ENCODE measurements around the gene GNAO1.

Gene GNAO1

DNA sequence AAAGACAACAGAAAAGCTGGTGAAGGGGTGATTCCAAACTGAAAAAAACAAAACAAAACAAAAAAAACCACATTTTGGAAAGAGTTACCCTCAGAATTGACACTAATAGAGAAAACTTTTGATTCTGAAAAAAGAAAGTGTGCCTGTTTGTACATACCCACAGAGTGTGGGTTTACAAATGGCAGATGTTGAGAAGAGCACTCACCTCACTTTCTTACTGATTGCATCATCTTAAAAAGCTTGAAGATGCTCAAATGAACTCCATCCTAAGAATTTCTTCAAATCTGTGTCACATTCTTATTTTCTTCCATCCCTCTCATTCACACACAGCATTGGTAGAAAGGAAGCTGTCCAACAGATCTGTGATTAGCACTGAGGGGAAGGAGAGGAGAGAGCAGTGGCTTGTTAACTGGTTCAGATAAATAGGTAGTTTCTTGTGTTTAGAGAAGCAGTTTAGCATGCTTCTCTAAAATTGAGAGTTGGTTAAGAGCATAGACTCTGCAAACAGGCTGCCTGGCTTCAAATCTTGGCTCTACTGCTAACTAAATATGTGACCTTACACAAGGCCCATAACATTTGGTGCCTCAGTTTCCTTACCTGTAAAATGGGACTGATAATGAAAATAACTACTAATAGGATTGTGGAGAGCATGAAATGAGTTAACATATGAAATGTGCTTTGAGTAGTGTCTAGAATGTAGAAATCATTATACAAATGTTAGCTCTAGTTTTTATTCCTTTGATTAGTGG is 6.9 kb downstream of the GNAO1 start:
- DNase-seq, result no peak

DNA sequence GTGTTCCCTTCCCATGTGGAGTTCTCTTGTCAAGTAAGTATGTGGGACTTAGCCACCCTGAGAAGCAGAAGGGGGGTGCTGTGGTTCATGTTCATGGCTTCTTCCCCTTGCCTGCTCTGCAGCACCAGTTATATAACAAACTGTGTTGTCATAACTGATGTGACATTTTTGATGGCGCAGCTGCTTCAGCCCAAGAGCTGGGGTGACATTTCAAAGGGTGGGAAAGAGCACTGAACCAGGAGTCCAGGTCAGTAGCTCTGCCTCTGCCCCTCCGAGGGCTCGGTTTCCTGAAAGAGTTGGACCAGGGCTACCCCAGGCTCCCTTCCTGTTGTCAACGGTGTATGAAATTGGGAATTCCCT is 7.4 kb downstream of the GNAO1 start:
- no peak for DNase-seq

- DNase-seq, result no peak
Measured at GRCh38 chr16:56199164-56199563, 7.9 kb downstream of the GNAO1 start.

DNA sequence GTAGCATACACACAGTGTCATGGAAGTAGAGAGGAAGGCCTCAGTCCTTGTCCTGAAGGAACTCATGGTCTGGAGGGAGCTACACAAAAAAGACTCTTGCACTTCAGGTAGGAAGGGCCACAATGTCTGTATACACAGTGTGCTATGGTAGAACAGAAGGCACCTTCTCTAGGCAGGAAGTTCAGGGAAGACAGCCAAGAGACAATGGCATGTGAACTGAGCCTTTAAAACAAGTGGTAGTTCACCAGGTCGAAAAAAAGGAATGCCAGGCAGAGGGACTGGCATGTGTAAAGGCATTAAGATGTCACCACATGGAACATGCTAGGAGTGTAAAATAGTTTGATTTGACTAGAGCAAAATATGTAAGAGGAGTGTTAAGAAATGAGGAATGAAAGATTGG is 9.7 kb downstream of the GNAO1 start:
- no peak for DNase-seq

DNA sequence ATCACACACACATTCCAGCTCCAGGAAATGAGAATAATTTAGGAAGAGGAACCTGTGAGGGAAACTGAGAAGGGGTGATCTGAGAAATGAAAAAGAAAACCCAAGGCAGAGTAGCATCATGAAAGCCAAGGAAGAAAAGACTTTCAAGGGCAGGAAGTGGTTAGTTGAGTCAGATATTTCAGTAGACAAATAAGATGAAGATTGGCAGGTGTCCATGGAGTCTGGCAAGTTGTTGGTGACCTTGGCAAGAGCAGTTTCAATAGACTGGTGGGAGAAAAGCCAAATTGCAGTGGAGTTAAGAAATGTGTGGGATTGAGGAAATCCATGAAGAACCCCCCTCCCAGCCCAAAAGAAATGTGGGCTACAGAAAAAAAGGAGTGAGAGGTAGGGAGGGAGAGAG is 10.7 kb downstream of the GNAO1 start:
- no peak for DNase-seq

DNA sequence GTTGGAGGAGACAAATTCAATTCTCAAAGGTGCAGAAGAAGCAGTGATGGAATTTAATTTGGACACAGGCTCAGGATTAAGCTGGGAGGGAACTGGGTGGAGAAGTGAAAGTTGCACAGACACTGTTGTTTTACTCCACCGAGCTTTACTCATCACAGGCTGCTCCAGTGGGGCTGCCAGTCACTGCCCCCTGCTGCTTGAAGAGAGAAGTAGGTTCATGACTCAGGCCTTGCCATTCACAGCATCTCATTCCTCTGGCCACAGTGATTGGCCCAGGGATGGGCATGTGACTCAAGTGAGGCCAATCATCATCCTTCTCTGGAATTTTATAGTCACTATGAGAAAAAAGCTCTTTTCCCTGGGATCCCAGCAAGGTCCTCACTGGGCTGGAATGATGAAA is 11.8 kb downstream of the GNAO1 start:
- no peak for DNase-seq

- no peak for DNase-seq
Measured at GRCh38 chr16:56204816-56205215, 13.5 kb downstream of the GNAO1 start.

DNA sequence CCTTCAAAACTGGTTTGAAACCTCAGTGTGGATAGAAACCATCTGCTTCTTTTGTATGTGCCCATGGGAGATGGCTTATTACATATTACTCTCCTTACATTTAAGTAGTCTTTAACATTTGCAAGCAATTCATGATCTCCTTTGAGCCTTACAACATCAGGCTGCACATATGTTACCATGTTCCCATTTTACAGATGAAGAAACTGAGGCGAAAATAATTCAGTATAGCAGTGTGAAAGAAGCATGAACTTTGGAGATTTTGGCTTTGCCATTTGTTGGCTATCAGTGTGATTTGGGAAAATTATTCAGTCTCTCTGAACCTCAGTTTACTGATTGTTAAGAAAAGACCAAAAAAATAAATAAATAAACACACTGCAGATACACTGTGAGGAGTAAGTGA is 15.7 kb downstream of the GNAO1 start:
- DNase-seq, result no peak

GRCh38 chr16:56207421-56207820 is 16.1 kb downstream of the GNAO1 start:
- no peak for DNase-seq

DNA sequence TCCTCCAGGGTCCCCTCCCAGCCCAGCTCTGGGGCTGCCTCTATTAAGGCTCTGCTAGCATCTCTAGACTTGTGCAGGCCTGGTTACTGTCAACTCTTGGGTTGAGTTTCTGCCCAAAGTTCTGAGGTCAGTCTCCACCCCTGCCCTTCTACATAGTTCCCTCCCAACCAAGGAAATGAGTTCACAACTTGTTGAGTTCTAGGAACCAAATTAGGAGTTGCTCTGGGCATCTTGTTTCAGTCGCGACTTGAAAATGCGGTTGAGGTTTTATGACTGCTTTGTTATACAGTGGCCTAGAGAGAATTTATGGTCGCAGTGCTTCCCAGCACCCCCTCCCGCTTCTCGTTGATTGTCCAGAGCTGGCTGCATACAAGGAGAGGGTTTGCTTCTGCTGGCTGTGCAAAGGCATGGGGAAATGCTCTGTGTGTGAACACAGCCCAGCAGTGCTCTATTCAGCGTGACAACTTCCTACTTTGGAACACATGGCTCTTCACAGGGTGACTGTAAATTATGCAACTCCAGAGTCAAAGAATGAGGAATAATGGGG is 20.2 kb downstream of the GNAO1 start:
- no peak for DNase-seq

GRCh38 chr16:56212144-56212543 is 20.9 kb downstream of the GNAO1 start:
- no peak for DNase-seq

DNA sequence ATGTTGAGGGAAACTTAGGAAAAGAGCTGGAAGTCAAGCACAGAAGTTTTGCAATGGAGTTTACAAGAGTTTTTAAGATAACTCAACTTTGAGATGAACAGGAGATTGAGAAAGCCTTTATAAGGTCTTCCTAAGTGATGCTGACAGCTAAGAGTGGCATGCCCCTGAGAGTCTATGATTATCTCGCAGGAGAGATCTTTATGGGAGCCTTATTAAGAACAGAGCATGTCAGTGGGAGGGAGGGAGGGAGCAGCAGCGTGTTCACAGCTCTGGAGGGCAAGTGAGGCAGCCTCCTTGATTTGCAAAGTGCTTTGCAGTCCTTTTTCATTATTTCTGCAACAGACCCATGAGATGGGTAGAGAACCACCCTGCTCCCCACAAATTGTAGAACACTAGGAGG is 30.7 kb downstream of the GNAO1 start:
- no peak for DNase-seq

DNA sequence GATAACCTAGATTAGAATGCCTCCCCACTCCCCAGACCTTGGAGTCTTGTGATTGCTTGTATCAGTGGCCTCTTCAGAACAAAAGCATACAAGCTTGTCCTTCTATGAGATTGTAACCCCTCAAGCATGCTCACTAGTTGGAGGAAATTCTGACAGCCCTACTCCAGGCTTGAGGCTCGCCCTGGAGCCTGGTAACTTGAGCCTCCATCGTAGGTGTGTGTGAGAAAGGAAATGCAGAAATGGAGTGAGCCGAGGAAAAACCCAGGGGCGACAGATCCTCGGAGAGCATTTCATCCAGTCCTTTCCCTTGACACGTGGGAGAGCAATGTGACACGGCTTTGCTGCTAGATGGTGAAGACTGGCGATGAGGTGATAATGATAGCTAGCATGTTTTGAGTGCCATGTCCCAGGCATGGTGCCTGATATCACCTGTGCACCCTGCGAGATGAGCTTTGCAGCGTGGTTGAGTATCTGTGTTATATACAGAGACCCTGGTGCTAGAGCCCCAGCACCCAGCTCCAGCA is 31.2 kb downstream of the GNAO1 start:
- DNase-seq, result no peak

- no peak for DNase-seq
Measured at GRCh38 chr16:56225017-56225742, 33.9 kb downstream of the GNAO1 start.

GRCh38 chr16:56226187-56226586 is 34.9 kb downstream of the GNAO1 start:
- DNase-seq, result no peak

GRCh38 chr16:56226845-56227525 is 35.7 kb downstream of the GNAO1 start:
- DNase-seq, result no peak

DNA sequence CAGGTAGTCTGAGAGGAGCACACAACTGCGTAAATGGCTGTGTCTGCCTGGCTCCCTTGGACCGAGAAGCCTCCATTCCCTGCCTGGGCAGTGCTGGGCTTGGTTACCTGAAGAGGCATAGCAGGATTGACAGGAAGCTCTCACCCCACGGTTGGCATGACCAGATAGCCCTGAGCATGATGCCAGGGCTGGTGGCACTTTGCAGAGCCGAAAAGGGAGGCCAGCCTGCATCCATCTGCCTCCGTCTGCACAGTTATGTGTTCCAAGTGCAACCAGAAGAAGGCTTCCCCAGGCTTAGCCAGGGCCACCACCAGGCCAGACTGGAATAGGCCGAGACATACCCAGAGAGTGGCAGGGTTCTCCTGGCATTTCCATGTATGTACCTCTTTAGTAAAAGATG is 36.6 kb downstream of the GNAO1 start:
- DNase-seq, result no peak

GRCh38 chr16:56228476-56228875 is 37.2 kb downstream of the GNAO1 start:
- no peak for DNase-seq

DNA sequence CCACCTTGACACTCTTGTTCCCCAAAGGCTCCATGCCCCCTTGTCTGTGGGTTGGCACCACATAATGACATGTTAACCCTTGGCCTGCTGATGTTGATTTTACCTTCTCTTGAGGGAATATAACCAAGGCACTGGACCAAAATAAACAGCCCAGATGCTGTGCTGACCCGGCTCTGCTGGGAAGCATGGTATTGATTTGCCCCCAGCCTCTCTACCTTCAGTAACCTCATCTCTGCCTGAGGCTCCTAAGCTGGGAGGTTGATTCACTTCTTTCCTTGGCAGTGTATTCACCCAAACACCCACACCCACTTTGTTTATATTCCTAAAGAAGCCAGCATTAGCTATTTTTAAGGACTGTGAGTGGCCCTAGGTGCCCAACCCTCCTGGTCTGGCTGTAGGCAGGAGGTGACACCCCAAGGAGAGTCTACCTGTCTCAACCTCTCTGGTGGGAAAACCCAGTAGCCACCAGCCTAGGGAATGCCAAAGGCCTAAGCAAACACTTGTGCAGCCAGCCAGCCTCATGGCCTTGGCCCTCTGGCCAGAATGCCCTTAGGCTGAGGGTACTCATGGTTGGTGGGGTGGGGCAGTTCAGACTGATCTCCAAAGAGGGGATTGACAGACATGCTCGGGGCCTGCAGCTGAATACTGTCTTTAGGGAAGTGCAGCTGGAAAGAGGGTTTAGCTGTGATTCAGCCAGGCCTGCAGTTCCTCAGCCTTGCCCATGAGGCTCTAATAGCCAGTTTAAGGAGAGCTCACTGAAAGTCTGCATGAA is 42.7 kb downstream of the GNAO1 start:
- DNase-seq, result no peak

GRCh38 chr16:56234737-56235136 is 43.4 kb downstream of the GNAO1 start:
- no peak for DNase-seq

DNA sequence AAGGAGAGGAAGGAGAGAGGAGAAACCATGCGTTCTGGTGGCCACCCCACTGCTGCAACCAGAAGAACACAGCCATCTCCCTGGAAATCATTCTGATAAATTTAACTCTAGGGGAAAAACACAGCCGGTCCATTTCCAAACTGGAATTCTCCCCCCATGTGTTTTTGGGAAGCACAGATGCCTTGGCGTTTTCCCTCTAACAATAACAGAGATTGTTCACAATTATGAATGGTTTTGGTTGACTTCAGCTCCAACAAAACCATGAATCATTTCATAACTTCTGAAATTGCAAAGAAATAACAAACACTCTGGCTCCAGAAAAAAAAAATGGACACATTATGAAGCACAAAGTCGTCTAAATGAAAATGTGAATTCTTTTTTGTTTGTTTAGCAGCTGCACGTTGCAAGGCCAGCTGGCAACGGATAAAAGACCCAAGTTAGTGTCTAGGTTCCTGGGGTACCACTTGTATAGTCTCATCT is 46.2 kb downstream of the GNAO1 start:
- DNase-seq, result no peak

DNA sequence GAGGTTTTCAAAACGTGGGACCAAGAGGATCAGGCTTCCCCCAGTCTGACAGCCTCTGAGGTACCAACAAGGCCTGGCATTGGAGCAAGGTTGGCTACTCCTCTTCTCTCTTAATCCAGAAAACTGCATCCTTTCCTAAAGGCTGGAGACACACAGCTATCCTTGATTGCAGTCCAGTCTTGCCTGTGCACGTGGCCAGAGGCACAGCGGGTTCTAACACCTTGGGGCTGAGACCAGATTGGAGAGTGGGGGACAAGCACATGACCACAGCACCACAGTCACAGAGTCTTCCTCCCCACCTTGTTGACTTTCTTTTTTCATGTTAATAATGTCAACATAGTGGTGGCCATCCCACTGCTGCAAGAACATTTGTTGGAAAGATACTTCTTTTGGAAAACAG is 46.9 kb downstream of the GNAO1 start:
- DNase-seq, result no peak

DNA sequence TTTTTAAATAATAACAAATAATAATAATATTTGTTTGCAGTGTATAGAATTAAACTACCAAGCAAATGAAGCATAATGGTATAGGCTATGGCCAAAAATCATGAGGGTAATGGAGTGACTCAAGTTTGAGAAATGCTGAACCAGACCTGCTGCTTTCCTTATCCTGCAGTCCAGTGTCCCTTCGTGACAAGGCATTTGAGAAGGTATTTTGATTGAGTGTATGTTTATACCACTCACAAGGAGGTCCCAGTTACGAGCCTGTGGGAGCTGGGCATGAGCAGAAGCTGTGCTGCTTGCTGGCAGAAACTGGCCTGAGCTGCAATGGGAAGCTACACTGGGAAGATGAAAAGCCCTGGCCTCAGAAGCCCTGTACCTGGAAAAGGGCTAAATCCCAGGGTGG is 50.3 kb downstream of the GNAO1 start:
- DNase-seq, result no peak

All from NCI-H1048 (cell line).